ENCODE data around the gene CHAC2.

The CHAC2 gene

DNA sequence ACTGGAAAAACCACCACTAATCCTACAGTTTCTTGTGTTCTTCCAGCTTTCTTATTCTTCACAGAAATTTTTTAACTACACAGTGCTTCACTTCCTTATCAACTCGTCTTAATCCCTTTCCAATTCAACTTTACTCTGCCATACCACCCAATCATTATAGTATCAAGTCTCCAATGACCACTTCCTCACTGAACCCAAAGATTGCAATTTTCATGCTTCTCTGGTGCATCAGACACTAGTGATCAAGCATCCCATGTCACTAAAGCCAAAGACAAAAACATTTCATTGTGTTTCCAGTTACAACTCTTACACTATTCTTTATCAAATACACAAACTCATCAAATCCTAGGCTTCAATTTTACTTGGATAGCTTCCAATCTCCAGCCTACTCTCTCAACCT, 9.5 kb downstream of the CHAC2 start:
- Histone ChIP-seq H3K27ac (ENCODE audit: low read length) (no peak overlapping the region), H3K4me1 (ENCODE audit: low read length) (no peaks in the 10 kb centered on the region), H3K36me3 (replicated peaks; ENCODE audit: low read depth, low read length) (peaks cover 50% of the 10 kb centered on the region), H3K79me2 (ENCODE audit: low read length) (peaks cover 98% of the 10 kb centered on the region), H2AFZ (ENCODE audit: low read depth, low read length) (no peak overlapping the region), H3K4me3 (ENCODE audit: low read length) (no peak overlapping the region), H3K9ac (ENCODE audit: low read length) (no peak overlapping the region), H3K27me3 (ENCODE audit: low read depth, low read length) (no peaks in the 10 kb centered on the region), H4K20me1 (ENCODE audit: insufficient read depth, low read length) (no peaks in the 10 kb centered on the region), H3K9me3 (ENCODE audit: insufficient read depth, low read length) (no peaks in the 10 kb centered on the region), H3K4me2 (ENCODE audit: low read length) (no peak overlapping the region)
- TF ChIP-seq EZH2phosphoT487 (IDR thresholded peaks at IDR 0.05; ENCODE audit: low read depth): no peak
- TF ChIP-seq, protein P1, sequence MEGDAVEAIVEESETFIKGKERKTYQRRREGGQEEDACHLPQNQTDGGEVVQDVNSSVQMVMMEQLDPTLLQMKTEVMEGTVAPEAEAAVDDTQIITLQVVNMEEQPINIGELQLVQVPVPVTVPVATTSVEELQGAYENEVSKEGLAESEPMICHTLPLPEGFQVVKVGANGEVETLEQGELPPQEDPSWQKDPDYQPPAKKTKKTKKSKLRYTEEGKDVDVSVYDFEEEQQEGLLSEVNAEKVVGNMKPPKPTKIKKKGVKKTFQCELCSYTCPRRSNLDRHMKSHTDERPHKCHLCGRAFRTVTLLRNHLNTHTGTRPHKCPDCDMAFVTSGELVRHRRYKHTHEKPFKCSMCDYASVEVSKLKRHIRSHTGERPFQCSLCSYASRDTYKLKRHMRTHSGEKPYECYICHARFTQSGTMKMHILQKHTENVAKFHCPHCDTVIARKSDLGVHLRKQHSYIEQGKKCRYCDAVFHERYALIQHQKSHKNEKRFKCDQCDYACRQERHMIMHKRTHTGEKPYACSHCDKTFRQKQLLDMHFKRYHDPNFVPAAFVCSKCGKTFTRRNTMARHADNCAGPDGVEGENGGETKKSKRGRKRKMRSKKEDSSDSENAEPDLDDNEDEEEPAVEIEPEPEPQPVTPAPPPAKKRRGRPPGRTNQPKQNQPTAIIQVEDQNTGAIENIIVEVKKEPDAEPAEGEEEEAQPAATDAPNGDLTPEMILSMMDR (IDR thresholded peaks at IDR 0.05; ENCODE audit: low read depth, low read length): no peak

- Histone ChIP-seq H3K4me1 (ENCODE audit: low read length) (no peaks in the 10 kb centered on the region), H3K79me2 (ENCODE audit: low read length) (peaks cover 100% of the 10 kb centered on the region), H3K9me3 (ENCODE audit: insufficient read depth, low read length) (no peaks in the 10 kb centered on the region), H3K27ac (ENCODE audit: low read length) (no peak overlapping the region), H3K4me3 (ENCODE audit: low read length) (no peak overlapping the region), H3K27me3 (ENCODE audit: low read depth, low read length) (no peaks in the 10 kb centered on the region), H3K4me2 (ENCODE audit: low read length) (no peak overlapping the region), H2AFZ (ENCODE audit: low read depth, low read length) (no peak overlapping the region), H3K36me3 (replicated peaks; ENCODE audit: low read depth, low read length) (peaks cover 47% of the 10 kb centered on the region), H4K20me1 (ENCODE audit: insufficient read depth, low read length) (no peaks in the 10 kb centered on the region), H3K9ac (ENCODE audit: low read length) (no peak overlapping the region)
- TF ChIP-seq, protein P1 (IDR thresholded peaks at IDR 0.05; ENCODE audit: low read depth, low read length): no peak
- TF ChIP-seq EZH2phosphoT487 (IDR thresholded peaks at IDR 0.05; ENCODE audit: low read depth): no peak
These were observed 11.0 kb downstream of the CHAC2 start for GRCh38 chr2:53778536-53779162.

GRCh38 chr2:53780056-53780455, 12.5 kb downstream of the CHAC2 start:
- no peak for TF ChIP-seq EZH2phosphoT487 (IDR thresholded peaks at IDR 0.05; ENCODE audit: low read depth)
- TF ChIP-seq, protein P1 (IDR thresholded peaks at IDR 0.05; ENCODE audit: low read depth, low read length): no peak
- Histone ChIP-seq H3K9ac (ENCODE audit: low read length) (no peak overlapping the region), H3K4me1 (ENCODE audit: low read length) (peaks cover 5% of the 10 kb centered on the region), H3K36me3 (replicated peaks; ENCODE audit: low read depth, low read length) (peaks cover 37% of the 10 kb centered on the region), H3K4me3 (ENCODE audit: low read length) (no peak overlapping the region), H3K79me2 (ENCODE audit: low read length) (peaks cover 100% of the 10 kb centered on the region), H3K27ac (ENCODE audit: low read length) (no peak overlapping the region), H3K4me2 (ENCODE audit: low read length) (no peak overlapping the region), H3K9me3 (ENCODE audit: insufficient read depth, low read length) (no peaks in the 10 kb centered on the region), H2AFZ (ENCODE audit: low read depth, low read length) (no peak overlapping the region), H4K20me1 (ENCODE audit: insufficient read depth, low read length) (no peaks in the 10 kb centered on the region), H3K27me3 (ENCODE audit: low read depth, low read length) (no peaks in the 10 kb centered on the region)

- Histone ChIP-seq H3K27me3 (ENCODE audit: low read depth, low read length) (no peaks in the 10 kb centered on the region), H3K4me2 (ENCODE audit: low read length) (no peak overlapping the region), H3K79me2 (ENCODE audit: low read length) (peaks cover 100% of the 10 kb centered on the region), H3K27ac (ENCODE audit: low read length) (no peak overlapping the region), H3K9me3 (ENCODE audit: insufficient read depth, low read length) (no peaks in the 10 kb centered on the region), H3K4me3 (ENCODE audit: low read length) (no peak overlapping the region), H3K4me1 (ENCODE audit: low read length) (peaks cover 12% of the 10 kb centered on the region), H4K20me1 (ENCODE audit: insufficient read depth, low read length) (no peaks in the 10 kb centered on the region), H3K36me3 (replicated peaks; ENCODE audit: low read depth, low read length) (peaks cover 29% of the 10 kb centered on the region), H2AFZ (ENCODE audit: low read depth, low read length) (no peak overlapping the region), H3K9ac (ENCODE audit: low read length) (no peak overlapping the region)
- TF ChIP-seq, protein P1 (IDR thresholded peaks at IDR 0.05; ENCODE audit: low read depth, low read length): no peak
- TF ChIP-seq EZH2phosphoT487 (IDR thresholded peaks at IDR 0.05; ENCODE audit: low read depth): no peak
These were observed 15.1 kb downstream of the CHAC2 start for GRCh38 chr2:53782676-53783075.

All from OCI-LY3 (cell line).